Endothelial cell of umbilical vein (primary cell): ENCODE measurements around the gene CCDC40. TPM values are rescaled to one million over a fixed set of nuclear protein-coding genes. Genes with fewer than 3 reads are reported as not detected.

Experiments
- BruUV-seq: library from RNA; stranded (reverse); fragments of 400-500 nt; replicated peaks from 2 replicates; lab custom pipeline; 2021; lab: Mats Ljungman, UMichigan
- CTCF ChIA-PET: fragments of 300-600, 350-600 bp; sonication (Branson Sonifier 250); formaldehyde crosslinking; loops from one replicate; lab custom pipeline; 2021; ENCODE audit warnings: antibody characterized with exemption, inconsistent platforms; lab: Charles Lee
- POLR2A ChIA-PET: fragments of 300-600, 350-600 bp; sonication (Branson Sonifier 250); formaldehyde crosslinking; loops from one replicate; lab custom pipeline; 2021; ENCODE audit warnings: antibody characterized with exemption, inconsistent platforms; lab: Charles Lee
- DNase-seq: peaks from one replicate; pipeline ENCODE4 v3.0.0-alpha.2; 2011; ENCODE audit warnings: low read depth, low spot score
- FAIRE-seq: peaks from 2 replicates; lab custom pipeline; 2011; peaks lifted over from hg19 to GRCh38; lab: Jason Lieb, UNC
- H2AFZ ChIP-seq: 2 replicates; pipeline ENCODE4 v1.6.0; 2012; ENCODE audit warnings: low read depth, low read length, control low read depth, inconsistent platforms
- H3K27ac ChIP-seq: 2 replicates; pipeline ENCODE4 v1.5.1; 2011; ENCODE audit warnings: low read depth, mild to moderate bottlenecking, control low read depth, low read length, moderate library complexity; ENCODE audit not compliant: insufficient read depth
- H3K27me3 ChIP-seq, 2 experiments: 2 replicates each; pipeline versions ENCODE4 v1.6.0 to v1.6.1; 2011; ENCODE audit warnings: low read length in 2 of 2, mixed read lengths in 1 of 2; ENCODE audit not compliant: control insufficient read depth in 2 of 2, insufficient read depth in 2 of 2
- H3K36me3 ChIP-seq, 2 experiments: 2 replicates in 1 of 2; 3 replicates in 1 of 2; pipeline ENCODE4 v1.5.1; 2011; ENCODE audit warnings: low read length in 2 of 2, mild to moderate bottlenecking in 1 of 2, moderate library complexity in 1 of 2; ENCODE audit not compliant: control insufficient read depth in 2 of 2, insufficient read depth in 2 of 2; ENCODE audit errors: extremely low read depth in 1 of 2
- H3K4me1 ChIP-seq: 3 replicates; pipeline ENCODE4 v1.5.1; 2011; ENCODE audit warnings: mild to moderate bottlenecking, low read length; ENCODE audit not compliant: control insufficient read depth, insufficient read depth; ENCODE audit errors: extremely low read depth
- H3K4me2 ChIP-seq: 2 replicates; pipeline ENCODE4 v1.6.1; 2011; ENCODE audit warnings: low read length, control low read depth, mixed read lengths; ENCODE audit not compliant: insufficient read depth
- H3K4me3 ChIP-seq, 3 experiments: fragments of 200-600 bp in 1 of 3; sonication (generic), shearing (Covaris generic) in 1 of 3; replicated peaks in 1 of 3; 2 replicates each; pipeline ENCODE4 v1.5.1; 2011 to 2016; ENCODE audit warnings: control low read depth in 3 of 3, low read length in 3 of 3, mild to moderate bottlenecking in 2 of 3, inconsistent platforms in 1 of 3, low read depth in 1 of 3, moderate library complexity in 1 of 3; ENCODE audit not compliant: insufficient read depth in 1 of 3
- H3K79me2 ChIP-seq: 2 replicates; pipeline ENCODE4 v1.6.0; 2012; ENCODE audit warnings: low read length, inconsistent platforms; ENCODE audit not compliant: control insufficient read depth, insufficient read depth
- H3K9ac ChIP-seq: replicated peaks from 2 replicates; pipeline ENCODE3; 2011; ENCODE audit warnings: low read length, control low read depth; ENCODE audit not compliant: insufficient read depth; ENCODE audit errors: extremely low read depth
- H3K9me1 ChIP-seq: replicated peaks from 3 replicates; pipeline ENCODE4 v1.6.0; 2011; ENCODE audit warnings: mild to moderate bottlenecking, low read length; ENCODE audit not compliant: control insufficient read depth, insufficient read depth; ENCODE audit errors: extremely low read depth
- H3K9me3 ChIP-seq: replicated peaks from 2 replicates; pipeline ENCODE4 v1.5.1; 2012; ENCODE audit warnings: low read length, inconsistent platforms; ENCODE audit not compliant: control insufficient read depth, insufficient read depth
- H4K20me1 ChIP-seq: replicated peaks from 2 replicates; pipeline ENCODE3; 2011; ENCODE audit warnings: mild to moderate bottlenecking, low read length; ENCODE audit not compliant: control insufficient read depth, insufficient read depth; ENCODE audit errors: extremely low read depth
- EZH2 ChIP-seq: IDR thresholded peaks from 2 replicates; pipeline ENCODE4 v1.6.1; 2012; ENCODE audit warnings: borderline replicate concordance, low read depth, mild to moderate bottlenecking, moderate library complexity, low read length, inconsistent platforms; ENCODE audit not compliant: severe bottlenecking
- FOS ChIP-seq: IDR thresholded peaks from 2 replicates; pipeline ENCODE4 v1.6.1; 2011; ENCODE audit warnings: mild to moderate bottlenecking, low read length, moderate library complexity, borderline replicate concordance; ENCODE audit not compliant: insufficient read depth
- GATA2 ChIP-seq: IDR thresholded peaks from 2 replicates; pipeline ENCODE4 v1.7.0; 2011; ENCODE audit warnings: low read depth, mild to moderate bottlenecking, moderate library complexity, mixed read lengths, low read length; ENCODE audit not compliant: insufficient read length, insufficient read depth
- JUN ChIP-seq: IDR thresholded peaks from 2 replicates; pipeline ENCODE4 v1.6.1; 2011; ENCODE audit warnings: borderline replicate concordance, low read depth; ENCODE audit not compliant: insufficient read length, insufficient read depth
- MYC ChIP-seq: IDR thresholded peaks from one replicate; pipeline ENCODE4 v1.6.1; 2011; ENCODE audit warnings: mild to moderate bottlenecking, low read depth, low read length
- POLR2A ChIP-seq: IDR thresholded peaks from 2 replicates; pipeline ENCODE4 v1.6.1; 2012; ENCODE audit warnings: low read depth, mild to moderate bottlenecking, control low read depth, low read length
- POLR2AphosphoS5 ChIP-seq: IDR thresholded peaks from 2 replicates; pipeline ENCODE4 v1.6.1; 2012; ENCODE audit warnings: low read depth, mild to moderate bottlenecking, control low read depth, low read length, moderate library complexity; ENCODE audit not compliant: insufficient read depth
- dilution Hi-C: fragments of 300-500 bp; cut with MboI; formaldehyde crosslinking; loops from one replicate; pipeline ENCODE4 v1.15.0; 2019; ENCODE audit warnings: low sequenced_read_pairs; ENCODE audit not compliant: extremely low pct_ligation_motif_present
- intact Hi-C: fragments of 100-400 bp; cut with micrococcal nuclease; formaldehyde crosslinking; loops from one replicate; pipeline ENCODE4 v1.10.0; 2022
- polyA plus RNA-seq, 4 experiments: library from polyadenylated mRNA; depleted of rRNA in 3 of 4; stranded (reverse) in 3 of 4; unstranded in 1 of 4; fragments of >200 nt; gene quantifications; 2 replicates each; pipeline versions ENCODE4 v1.2.1 to v1.2.3, GENCODE V29; 2011 to 2012; ENCODE audit warnings: missing spikeins in 1 of 4
- total RNA-seq: library from RNA; stranded (reverse); gene quantifications from 2 replicates; pipeline ENCODE4 v1.2.3, GENCODE V29; 2021
- TF ChIP-seq, protein P1 (sequence below), 2 donors: IDR thresholded peaks; 1 replicate in 1 of 2; 2 replicates in 1 of 2; pipeline ENCODE4 v1.5.1; 2011; ENCODE audit warnings: low read length in 2 of 2, mild to moderate bottlenecking in 2 of 2, moderate library complexity in 2 of 2, control low read depth in 1 of 2, inconsistent platforms in 1 of 2, low read depth in 1 of 2; ENCODE audit not compliant: insufficient read depth in 1 of 2; ENCODE audit errors: extremely low read depth in 1 of 2
- TF ChIP-seq, protein P2 (sequence below): IDR thresholded peaks from 2 replicates; pipeline ENCODE4 v1.6.1; 2011; ENCODE audit not compliant: insufficient read depth, insufficient read length

Gene CCDC40
- total and polyA plus RNA-seq, 2 donors (not counting 3 experiments of a cell fraction or from before 2014, with no cell fraction given), result 1.4 to 5.5 TPM

DNA sequence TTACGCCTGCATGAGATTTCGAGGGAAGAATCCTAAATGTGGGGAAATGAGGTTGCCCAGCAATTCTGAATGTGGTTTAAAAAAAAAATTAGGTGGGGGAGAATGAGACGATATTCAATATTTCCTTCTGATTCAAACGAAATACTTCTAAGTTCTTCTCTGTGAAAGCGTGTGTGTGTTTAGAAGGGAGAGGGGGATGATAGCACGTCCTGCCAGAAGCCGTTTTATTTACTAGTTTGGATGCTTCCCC, 48.6 kb upstream of the CCDC40 start:
- peak overlapping the region in 1 of 3 experiments; percentile 39 for H3K4me3 ChIP-seq
- peak overlapping the region; percentile 80 for H3K27ac ChIP-seq
- no TSS peak for BruUV-seq
- intact Hi-C loops (loop anchor here (2.0 to 5.0 kb wide), 2 partner anchors 56 to 191 kb away; partner anchors contain the start of gene CBX8), dilution Hi-C loops (no loop called here)
- CTCF ChIA-PET, result interaction anchor here (0.8 to 2.0 kb wide), 7 partner anchors 9 to 242 kb away, joined by 3 to 10 read pairs (median 4); partner anchors contain the start of gene CBX4
- peak overlapping the region; percentile 60 for H2AFZ ChIP-seq
- TF ChIP-seq, protein P1, sequence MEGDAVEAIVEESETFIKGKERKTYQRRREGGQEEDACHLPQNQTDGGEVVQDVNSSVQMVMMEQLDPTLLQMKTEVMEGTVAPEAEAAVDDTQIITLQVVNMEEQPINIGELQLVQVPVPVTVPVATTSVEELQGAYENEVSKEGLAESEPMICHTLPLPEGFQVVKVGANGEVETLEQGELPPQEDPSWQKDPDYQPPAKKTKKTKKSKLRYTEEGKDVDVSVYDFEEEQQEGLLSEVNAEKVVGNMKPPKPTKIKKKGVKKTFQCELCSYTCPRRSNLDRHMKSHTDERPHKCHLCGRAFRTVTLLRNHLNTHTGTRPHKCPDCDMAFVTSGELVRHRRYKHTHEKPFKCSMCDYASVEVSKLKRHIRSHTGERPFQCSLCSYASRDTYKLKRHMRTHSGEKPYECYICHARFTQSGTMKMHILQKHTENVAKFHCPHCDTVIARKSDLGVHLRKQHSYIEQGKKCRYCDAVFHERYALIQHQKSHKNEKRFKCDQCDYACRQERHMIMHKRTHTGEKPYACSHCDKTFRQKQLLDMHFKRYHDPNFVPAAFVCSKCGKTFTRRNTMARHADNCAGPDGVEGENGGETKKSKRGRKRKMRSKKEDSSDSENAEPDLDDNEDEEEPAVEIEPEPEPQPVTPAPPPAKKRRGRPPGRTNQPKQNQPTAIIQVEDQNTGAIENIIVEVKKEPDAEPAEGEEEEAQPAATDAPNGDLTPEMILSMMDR (IDR thresholded peaks at IDR 0.05; ENCODE audit: extremely low read depth in 1 of 2, insufficient read depth in 1 of 2, low read depth in 1 of 2, low read length in 2 of 2), result no peak
- TF ChIP-seq EZH2, result no peak
- no peak for TF ChIP-seq JUN
- no peak for TF ChIP-seq FOS
- TF ChIP-seq, protein P2, sequence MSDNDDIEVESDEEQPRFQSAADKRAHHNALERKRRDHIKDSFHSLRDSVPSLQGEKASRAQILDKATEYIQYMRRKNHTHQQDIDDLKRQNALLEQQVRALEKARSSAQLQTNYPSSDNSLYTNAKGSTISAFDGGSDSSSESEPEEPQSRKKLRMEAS, result no peak
- no peak for TF ChIP-seq GATA2
- no peak for TF ChIP-seq POLR2AphosphoS5
- TF ChIP-seq MYC, result no peak
- TF ChIP-seq POLR2A, result no peak
- peaks cover 23% of the 10 kb centered on the region for H3K4me1 ChIP-seq
- POLR2A ChIA-PET, result no interaction called here
- no peaks in the 10 kb centered on the region for H3K9me1 ChIP-seq
- H3K9me3 ChIP-seq, result no peaks in the 10 kb centered on the region
- H4K20me1 ChIP-seq, result no peaks in the 10 kb centered on the region
- peaks cover 3% of the 10 kb centered on the region for H3K79me2 ChIP-seq
- H3K36me3 ChIP-seq, result no peaks in the 10 kb centered on the region
- H3K27me3 ChIP-seq, result no peaks in the 10 kb centered on the region
- H3K4me2 ChIP-seq, result peak overlapping the region; percentile 85
- H3K9ac ChIP-seq, result peak overlapping the region; percentile 43
- FAIRE-seq (no peak), DNase-seq (no peak)
